Measurements from ENCODE around the gene THSD7A.

DNA sequence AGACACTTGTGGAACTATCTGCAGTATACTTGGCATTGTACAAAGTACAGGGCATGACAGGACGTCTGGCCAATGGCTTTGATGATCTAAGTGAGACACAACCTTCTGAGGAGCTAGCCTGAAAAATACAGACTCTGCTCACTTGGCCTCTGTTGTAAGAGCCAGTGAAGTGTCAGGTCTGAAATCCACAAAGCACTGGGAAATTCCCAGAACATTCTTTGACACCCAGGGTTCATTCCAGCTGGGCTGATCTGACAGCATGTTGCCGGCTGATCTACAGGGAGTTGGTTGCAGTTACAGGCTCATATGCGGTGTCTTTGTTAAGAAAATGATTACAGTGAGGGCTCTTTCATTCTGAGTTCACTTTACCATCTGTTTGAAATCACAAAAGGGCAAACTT lies 503.7 kb downstream of the THSD7A start:
- TF ChIP-seq TAF1 (IDR thresholded peaks at IDR 0.05; ENCODE audit: low read depth, low read length) (no peak), POLR2A (IDR thresholded peaks at IDR 0.05; ENCODE audit: low read depth, low read length) (no peak), POLR2AphosphoS5 (IDR thresholded peaks at IDR 0.05; ENCODE audit: low read depth, low read length) (no peak), SPI1 (IDR thresholded peaks at IDR 0.05; ENCODE audit: low read depth, low read length) (no peak), PAX5 (IDR thresholded peaks at IDR 0.05; ENCODE audit: insufficient read depth, low read length, severe bottlenecking) (no peak), POU2F2 (IDR thresholded peaks at IDR 0.05; ENCODE audit: low read depth, low read length) (no peak)

Data from GM12891 (cell line).